NCI-H128 (cell line): Measurements from ENCODE around the gene PRKN.

ENCODE experiments used
- DNase-seq: peaks from one replicate; lab custom pipeline; 2025; ENCODE audit not compliant: unreplicated experiment; lab: John Stamatoyannopoulos, UW

PRKN gene

GRCh38 chr6:162621246-162621645, 106.3 kb downstream of the PRKN start:
- DNase-seq, result no peak

DNA sequence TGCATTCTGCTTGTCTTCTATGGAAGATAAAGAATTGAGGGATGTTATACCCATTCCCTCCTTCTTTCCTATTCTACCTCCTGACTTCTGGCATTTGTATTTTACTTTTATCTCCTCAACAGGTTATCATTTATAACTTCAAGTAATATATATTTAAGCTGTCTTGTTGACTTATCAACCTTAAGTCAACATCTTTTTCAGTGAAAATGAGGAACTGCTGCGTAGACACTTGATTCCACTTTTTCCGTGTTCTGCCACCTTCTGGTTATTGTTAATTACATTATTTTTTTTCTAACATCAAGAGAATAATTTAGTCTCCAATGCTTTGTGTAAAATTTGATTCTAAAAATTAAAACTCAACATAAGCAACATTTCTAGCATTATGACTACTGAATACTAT, 107.5 kb downstream of the PRKN start:
- no peak for DNase-seq

- no peak for DNase-seq
These were observed 109.0 kb downstream of the PRKN start for GRCh38 chr6:162618448-162619002.

DNA sequence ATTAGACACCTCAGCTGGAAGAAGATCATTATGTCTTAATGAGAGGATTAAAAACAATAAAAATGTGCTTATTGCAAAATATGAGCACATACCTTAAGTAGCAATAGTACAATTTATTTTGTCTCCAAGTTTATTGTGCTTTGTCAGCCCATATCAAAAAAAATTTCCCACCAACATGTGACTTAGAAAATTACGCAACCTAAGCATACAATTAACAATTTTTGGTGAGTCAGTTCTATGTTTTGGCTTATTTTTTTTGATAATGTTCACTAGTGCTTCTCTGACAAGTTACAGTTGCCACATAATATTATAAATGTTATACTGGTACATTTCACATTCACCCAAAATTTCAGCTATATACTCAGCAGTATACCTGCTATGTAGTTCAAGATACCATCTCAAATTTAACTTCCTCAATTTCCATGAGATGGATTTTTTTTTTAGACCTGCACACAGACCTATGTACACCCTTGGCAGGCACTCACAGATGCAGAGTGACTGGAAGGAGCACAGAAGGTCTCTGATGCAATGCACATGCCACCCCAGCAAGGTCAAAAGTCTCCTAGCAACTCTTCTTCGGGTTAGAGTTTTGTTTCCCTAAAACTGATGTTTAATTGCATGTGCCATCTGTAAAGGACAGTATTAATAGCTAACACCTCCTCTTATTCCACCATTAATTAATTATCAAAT, 112.4 kb downstream of the PRKN start:
- DNase-seq, result no peak

GRCh38 chr6:162613310-162613709, 114.3 kb downstream of the PRKN start:
- no peak for DNase-seq

GRCh38 chr6:162612613-162613012, 115.0 kb downstream of the PRKN start:
- no peak for DNase-seq

DNA sequence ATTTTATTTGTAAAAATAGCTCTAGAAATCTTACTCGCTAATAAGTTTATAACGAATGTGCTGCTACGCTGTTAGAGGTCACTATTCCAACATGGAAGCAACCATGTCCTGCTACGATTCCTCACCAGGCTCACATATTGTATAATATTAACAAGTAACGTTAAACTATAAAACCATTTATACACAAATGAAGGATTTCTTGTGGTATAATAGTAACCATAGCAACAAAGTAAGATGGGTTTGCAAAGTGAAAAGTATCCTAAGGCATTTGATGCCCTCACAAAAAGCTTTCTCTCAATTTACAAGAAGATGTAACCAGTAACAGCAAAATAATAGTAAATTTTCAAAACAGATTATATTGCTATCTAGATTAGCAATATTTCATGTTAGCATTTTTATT, 117.2 kb downstream of the PRKN start:
- DNase-seq, result no peak

GRCh38 chr6:162605881-162606280, 121.7 kb downstream of the PRKN start:
- DNase-seq, result no peak

- no peak for DNase-seq
These were observed 124.1 kb downstream of the PRKN start for GRCh38 chr6:162603231-162604015.

GRCh38 chr6:162602759-162603158, 124.8 kb downstream of the PRKN start:
- no peak for DNase-seq

DNA sequence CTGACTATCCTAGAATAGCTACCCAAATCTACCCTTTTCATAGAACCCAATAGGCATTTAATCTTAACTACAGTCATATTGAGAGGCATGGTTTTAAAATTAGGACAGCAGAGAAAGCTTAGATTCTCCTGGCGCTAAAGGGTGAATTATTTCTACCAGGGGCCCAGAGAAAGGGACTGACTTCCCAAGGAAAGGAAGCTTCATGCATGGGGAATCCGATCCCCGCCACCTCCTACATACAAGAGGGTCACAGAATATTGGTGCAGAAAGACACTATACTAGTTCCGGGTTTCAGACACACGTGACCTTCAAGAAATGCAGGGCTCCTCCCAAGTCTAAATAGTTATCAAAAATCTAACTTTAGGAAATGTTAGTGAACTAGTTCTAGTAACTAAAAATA, 130.9 kb downstream of the PRKN start:
- no peak for DNase-seq

GRCh38 chr6:162591517-162591916, 136.0 kb downstream of the PRKN start:
- no peak for DNase-seq

DNA sequence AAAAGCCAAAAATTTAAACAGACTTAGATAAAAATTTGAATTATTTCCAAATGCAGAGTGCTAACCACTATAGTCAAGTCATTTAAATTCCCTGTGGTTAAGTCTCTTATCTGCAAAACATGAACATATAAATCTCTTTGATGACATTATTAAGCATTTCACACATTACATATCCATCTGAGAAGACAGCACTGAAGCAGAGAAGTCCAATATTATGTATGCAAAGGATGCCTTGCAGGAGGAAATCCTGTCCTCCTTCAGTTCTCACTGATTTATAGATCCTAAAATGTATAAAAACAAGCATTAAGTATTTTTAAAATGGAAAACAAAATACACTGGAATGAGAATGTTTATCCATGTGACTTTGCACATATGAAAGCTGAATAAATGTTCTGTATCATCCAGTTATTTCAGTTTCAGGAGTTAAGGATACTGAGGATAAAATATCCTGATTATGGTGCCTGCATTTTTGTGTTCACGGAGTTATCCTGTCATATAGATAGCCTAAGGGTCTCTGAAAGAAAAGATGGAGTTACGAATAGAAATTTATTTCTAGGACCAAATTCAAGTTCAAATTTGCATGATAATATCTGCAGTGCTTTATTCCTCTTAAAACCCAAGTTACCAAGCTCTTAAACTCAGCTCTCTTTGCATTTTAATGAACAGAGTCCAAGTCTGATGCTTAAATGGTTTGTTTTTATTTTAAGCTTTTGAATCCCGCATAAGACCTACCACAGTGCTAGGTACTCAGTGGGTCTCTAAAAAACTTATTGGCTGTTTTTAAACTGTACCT, 145.4 kb downstream of the PRKN start:
- no peak for DNase-seq

DNA sequence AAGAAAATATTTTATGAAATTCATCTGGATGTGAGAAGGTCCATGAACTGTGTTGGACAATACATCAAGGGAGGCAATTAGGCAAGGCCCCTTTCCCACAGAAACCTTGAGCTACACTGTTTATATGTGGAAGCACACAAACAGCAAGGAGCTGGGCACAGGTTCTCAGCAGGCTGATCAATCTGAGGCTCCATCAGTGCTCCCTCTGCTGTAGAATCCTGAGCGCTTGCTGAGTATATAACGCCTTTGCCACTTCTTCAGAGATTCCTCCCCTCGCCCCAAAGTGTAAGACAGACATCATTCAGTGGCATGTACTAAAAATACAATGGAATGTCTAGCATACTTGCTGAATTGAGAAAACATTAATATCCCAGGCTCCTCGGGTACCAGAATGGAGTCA, 146.9 kb downstream of the PRKN start:
- DNase-seq, result no peak

DNA sequence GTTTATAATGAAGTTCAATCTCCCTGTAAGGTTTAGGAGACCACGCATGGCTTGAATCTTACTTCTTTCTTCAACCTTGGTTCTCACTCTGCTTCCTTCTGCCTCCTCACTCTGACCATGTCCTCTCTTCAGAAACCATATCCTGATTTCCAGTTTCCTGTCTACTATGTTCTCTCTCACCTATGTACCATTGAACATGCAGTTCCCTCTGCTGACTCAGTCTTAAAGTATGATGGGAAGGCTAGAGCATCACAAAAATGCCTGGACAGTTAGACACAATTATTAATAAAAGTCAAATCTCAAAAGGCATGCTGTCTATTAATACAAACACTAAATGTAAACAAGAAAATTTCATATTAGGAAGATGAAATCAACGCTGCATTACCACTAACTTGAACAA, 151.6 kb downstream of the PRKN start:
- DNase-seq, result no peak

DNA sequence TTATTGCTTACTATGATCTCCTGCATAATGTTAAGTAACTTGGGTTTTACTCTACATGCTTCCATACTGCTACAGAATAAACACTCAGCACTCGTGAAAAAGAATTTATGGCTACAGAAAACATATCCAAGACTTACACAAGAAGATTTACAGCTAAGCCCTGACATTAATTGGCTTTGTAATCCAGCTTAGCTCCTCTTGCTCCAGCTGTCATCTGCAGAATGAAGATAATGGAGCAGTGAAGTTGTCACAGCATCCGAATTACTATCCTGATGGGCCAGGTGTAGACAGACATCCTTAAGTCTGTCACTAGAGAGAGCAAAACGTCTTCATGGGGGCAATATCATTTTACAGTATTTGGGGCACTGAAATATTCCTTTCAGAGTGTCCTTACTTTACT, 155.3 kb downstream of the PRKN start:
- DNase-seq, result no peak

- no peak for DNase-seq
These were observed 159.3 kb downstream of the PRKN start for GRCh38 chr6:162568266-162568665.

- DNase-seq, result no peak
These were observed 165.5 kb downstream of the PRKN start for GRCh38 chr6:162562041-162562440.

DNA sequence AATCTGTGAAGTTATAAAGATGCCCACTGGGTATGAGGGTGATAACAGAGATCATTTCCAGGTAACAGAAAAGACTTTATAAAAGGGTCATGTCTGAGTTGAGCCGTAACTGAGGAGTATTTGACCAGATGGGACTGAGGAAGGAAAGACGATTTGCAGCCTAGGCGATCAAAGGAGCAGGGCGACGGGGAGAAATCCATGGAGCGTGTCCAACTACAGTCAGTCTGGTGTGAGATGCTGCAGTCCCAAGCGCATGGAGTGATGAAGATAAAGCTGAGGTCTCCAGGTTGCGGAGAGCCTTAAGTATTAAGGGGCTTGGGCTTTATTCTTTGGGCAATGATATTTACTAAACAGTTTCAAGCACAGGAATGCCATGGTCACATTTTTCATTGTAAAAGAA, 166.7 kb downstream of the PRKN start:
- DNase-seq, result no peak

DNA sequence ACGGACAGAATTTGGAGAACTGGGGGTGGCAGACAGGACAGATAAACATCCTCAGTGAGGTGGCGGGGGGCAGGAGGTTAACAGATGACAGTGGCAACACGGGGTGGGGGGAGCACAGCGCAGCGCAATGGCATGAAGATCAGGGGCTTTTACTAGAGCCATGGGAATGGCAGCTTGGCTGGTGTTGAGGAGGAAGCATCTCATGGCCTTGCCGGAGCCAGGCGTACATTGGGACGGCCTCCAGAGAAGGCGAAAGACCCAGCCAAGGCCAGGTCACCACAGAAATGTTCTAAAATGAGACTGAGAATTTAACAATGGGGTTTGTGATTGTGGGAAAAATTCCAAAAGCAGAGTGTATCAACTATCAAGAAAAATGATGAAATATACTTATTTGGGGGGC, 173.0 kb downstream of the PRKN start:
- no peak for DNase-seq

DNA sequence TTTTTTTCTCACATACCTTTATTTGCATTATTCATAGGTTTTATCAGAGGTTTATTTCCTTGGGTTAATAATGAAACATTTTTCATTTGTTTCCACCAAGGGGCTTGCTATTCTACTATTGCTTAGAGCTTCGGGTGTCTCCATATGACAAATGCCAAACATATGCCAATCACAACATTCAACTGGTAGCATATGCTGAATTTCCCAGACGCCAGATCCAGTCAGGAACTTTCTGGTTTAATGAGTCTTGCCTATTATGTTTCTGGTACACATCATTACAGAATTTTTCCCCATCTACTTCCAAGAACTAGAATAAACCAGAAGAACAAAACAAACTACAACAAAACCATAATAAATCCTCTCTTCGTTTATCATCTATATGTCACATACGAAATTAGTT, 180.7 kb downstream of the PRKN start:
- DNase-seq, result no peak

DNA sequence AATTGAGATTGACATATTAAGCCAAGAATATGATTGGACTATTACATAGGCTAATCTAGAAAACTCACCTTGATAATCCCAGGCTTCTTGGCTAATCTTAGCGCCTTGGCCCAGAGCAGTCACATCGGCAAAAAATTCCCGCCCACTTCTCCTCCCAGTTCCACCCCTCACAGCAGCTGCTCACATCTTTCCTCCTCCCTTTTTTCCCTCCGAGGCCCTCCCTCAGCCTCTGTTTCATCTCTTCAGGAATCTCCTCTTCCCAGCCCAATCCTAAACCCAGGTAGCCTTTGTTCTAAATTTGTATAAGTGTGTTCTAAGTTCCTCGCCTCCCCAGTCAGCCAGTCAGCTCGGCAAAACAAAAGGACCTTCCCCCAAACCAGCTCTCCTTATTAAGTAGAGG, 184.3 kb downstream of the PRKN start:
- DNase-seq, result no peak
